ENCODE measurements around the gene PLXNB1. TPM values are rescaled to one million over a fixed set of nuclear protein-coding genes. Genes with fewer than 3 reads are reported as not detected.
A peak's percentile ranks its signal among the peaks of the same experiment; 100 is the strongest.

PLXNB1 gene
- total and polyA plus RNA-seq, 2 of the 13 experiments (the other 11 are each of a cell fraction or from before 2014, with no cell fraction given), result 86.0 to 143 TPM

DNA sequence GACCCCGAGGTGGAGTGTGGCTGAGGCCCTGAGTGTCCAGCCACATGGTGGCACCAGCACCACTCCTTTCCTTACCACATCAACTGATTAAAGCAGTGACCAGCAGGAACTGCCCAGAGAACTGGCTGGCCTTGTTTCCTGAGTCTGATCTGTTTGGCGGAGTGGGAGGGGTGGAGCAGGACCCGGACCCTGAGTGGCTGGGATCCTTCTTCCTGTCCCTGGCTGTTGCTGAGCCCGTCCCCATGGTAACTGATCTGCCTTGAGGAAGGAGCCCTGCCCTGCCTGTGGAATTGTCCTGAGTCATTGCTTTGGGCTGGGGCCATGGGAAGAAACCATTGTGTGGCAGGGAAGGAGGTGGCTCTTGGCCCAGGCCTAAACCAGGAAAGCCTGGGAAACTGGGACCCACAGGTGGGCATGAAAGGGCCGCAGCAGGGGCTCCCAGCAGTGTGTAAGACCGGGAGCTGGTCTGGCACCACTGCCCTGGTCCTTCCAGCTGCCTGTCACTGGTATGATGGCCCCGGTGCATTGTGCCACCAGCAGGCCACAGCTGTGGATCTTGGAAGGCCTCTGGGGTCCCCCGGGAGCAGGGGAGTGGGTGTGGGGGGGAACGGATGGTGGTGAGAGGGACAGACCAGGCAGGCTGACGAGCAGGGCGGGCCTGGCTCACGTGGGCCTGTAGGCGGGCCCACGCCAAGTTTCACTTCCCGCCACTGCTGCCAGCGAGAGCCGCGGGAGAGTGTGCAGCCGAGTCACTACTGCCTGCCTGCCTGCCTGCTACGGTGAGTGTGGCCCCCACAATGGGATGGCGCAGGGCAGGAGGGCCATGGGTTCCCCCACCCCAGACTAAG is 35.9 kb upstream of the PLXNB1 start:
- WGBS (ENCODE audit: low lambda C conversion rate), result 78% methylated on average over 11 of the region's 21 CpGs
- intact Hi-C loops (cut with micrococcal nuclease; ENCODE audit: unreplicated experiment), result loop anchor here (1.0 kb wide), 2 partner anchors 42 to 83 kb away; no protein-coding TSS in a partner anchor
- CTCF ChIA-PET (ENCODE audit: low intra/inter-chr PET ratio, low total read pairs), result interaction anchor here (1.3 to 1.8 kb wide), 3 partner anchors 19 to 83 kb away, joined by 3 to 39 read pairs (median 17); partner anchors contain the start of gene ATRIP
- H3K9ac ChIP-seq (ENCODE audit: insufficient read depth, low read depth, low read length), result peak overlapping the region; percentile 39
- peaks cover 51% of the 10 kb centered on the region for H3K4me1 ChIP-seq (ENCODE audit: insufficient read depth, low read length)
- H3K27me3 ChIP-seq (ENCODE audit: control insufficient read depth in 1 of 2, insufficient read depth in 2 of 2, low read length in 2 of 2), result no peaks in the 10 kb centered on the region
- DNase-seq (ENCODE audit: low spot score) (peak; percentile 96), ATAC-seq (peak; percentile 93), FAIRE-seq (peak; percentile 98)
- no TSS peak for BruUV-seq (replicated peaks)
- H3K79me2 ChIP-seq (ENCODE audit: insufficient read depth, low read length), result no peaks in the 10 kb centered on the region
- POLR2A ChIA-PET, result interaction anchor here (0.6 to 3.8 kb wide), 4 partner anchors 8 to 91 kb away, joined by 4 to 17 read pairs (median 6); partner anchors contain the start of genes ATRIP and PFKFB4
- no peak overlapping the region for H2AFZ ChIP-seq (ENCODE audit: low read length)
- H3K36me3 ChIP-seq (replicated peaks in 1 of 2; ENCODE audit: control insufficient read depth in 1 of 2, insufficient read depth in 2 of 2, low read length in 2 of 2), result peaks cover 3 to 16% of the 10 kb centered on the region in 2 experiments
- peak overlapping the region; percentile 85 for H3K27ac ChIP-seq (ENCODE audit: extremely low read length, insufficient read depth, low read length)
- no peak overlapping the region for H3K4me2 ChIP-seq (ENCODE audit: low read depth, low read length)
- H3K9me3 ChIP-seq (ENCODE audit: low read length), result no peaks in the 10 kb centered on the region
- H4K20me1 ChIP-seq (ENCODE audit: insufficient read depth, low read length), result no peaks in the 10 kb centered on the region
- no peak overlapping the region for H3K4me3 ChIP-seq (replicated peaks in 1 of 3; ENCODE audit: insufficient read depth in 1 of 3, low read depth in 2 of 3, low read length in 3 of 3)
- in situ Hi-C loops (cut with HindIII; ENCODE audit: extremely low pct_ligation_motif_present, low pct_unique_long_range_greater_than_20kb), result loop anchor here (5.0 kb wide), 2 partner anchors 37 to 92 kb away; partner anchors contain the start of genes PFKFB4 and SHISA5
- TF ChIP-seq EED (CRISPR knock-in tag; IDR thresholded peaks at IDR 0.05) (0 out of 2 replicates have a peak, but pooled peaks have one; percentile 9), MXI1 (IDR thresholded peaks at IDR 0.05; ENCODE audit: borderline replicate concordance, low read depth, low read length) (peak; percentile 88; the same call in 2 of the 3 replicates), MTF2 (CRISPR knock-in tag; IDR thresholded peaks at IDR 0.05; ENCODE audit: borderline replicate concordance) (no peak), ZZZ3 (CRISPR knock-in tag; IDR thresholded peaks at IDR 0.05; ENCODE audit: borderline replicate concordance) (no peak), ZNF34 (CRISPR knock-in tag; IDR thresholded peaks at IDR 0.05; ENCODE audit: borderline replicate concordance) (peak; percentile 44; the same call in 1 of the 2 replicates), MXD4 (CRISPR knock-in tag; IDR thresholded peaks at IDR 0.05) (peak; percentile 49), NCOA2 (CRISPR knock-in tag; IDR thresholded peaks at IDR 0.05) (0 out of 2 replicates have a peak, but pooled peaks have one; percentile 12), HDAC1 (CRISPR knock-in tag; IDR thresholded peaks at IDR 0.05) (peak; percentile 39; the same call in 1 of the 2 replicates), CREB1 (IDR thresholded peaks at IDR 0.05) (no peak), CREB1 (CRISPR knock-in tag; IDR thresholded peaks at IDR 0.05) (no peak), MAZ (IDR thresholded peaks at IDR 0.05; ENCODE audit: borderline replicate concordance, low read depth, low read length) (peak; percentile 57; the same call in 1 of the 2 replicates), MAZ (CRISPR knock-in tag; IDR thresholded peaks at IDR 0.05; ENCODE audit: low read depth) (peak; percentile 63), RFX3 (CRISPR knock-in tag; IDR thresholded peaks at IDR 0.05) (peak; percentile 83), ZFP36 (IDR thresholded peaks at IDR 0.05; ENCODE audit: borderline replicate concordance, low read depth, low read length, partially characterized antibody) (no peak), NONO (IDR thresholded peaks at IDR 0.05) (no peak), NONO (CRISPR knock-in tag; conservative IDR thresholded peaks at IDR 0.05) (peak; percentile 73), ZNF230 (CRISPR knock-in tag; IDR thresholded peaks at IDR 0.05) (0 out of 2 replicates have a peak, but pooled peaks have one; percentile 17), ZNF503 (CRISPR knock-in tag; IDR thresholded peaks at IDR 0.05) (no peak)
- TF ChIP-seq, protein P1, sequence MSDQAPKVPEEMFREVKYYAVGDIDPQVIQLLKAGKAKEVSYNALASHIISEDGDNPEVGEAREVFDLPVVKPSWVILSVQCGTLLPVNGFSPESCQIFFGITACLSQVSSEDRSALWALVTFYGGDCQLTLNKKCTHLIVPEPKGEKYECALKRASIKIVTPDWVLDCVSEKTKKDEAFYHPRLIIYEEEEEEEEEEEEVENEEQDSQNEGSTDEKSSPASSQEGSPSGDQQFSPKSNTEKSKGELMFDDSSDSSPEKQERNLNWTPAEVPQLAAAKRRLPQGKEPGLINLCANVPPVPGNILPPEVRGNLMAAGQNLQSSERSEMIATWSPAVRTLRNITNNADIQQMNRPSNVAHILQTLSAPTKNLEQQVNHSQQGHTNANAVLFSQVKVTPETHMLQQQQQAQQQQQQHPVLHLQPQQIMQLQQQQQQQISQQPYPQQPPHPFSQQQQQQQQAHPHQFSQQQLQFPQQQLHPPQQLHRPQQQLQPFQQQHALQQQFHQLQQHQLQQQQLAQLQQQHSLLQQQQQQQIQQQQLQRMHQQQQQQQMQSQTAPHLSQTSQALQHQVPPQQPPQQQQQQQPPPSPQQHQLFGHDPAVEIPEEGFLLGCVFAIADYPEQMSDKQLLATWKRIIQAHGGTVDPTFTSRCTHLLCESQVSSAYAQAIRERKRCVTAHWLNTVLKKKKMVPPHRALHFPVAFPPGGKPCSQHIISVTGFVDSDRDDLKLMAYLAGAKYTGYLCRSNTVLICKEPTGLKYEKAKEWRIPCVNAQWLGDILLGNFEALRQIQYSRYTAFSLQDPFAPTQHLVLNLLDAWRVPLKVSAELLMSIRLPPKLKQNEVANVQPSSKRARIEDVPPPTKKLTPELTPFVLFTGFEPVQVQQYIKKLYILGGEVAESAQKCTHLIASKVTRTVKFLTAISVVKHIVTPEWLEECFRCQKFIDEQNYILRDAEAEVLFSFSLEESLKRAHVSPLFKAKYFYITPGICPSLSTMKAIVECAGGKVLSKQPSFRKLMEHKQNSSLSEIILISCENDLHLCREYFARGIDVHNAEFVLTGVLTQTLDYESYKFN (CRISPR knock-in tag; conservative IDR thresholded peaks at IDR 0.05), result peak; percentile 34; the same call in 1 of the 2 replicates

Measured in HepG2 (cell line).